DND-41 (cell line): ENCODE data around the gene HCN4.

Experiments
- CTCF ChIP-seq: IDR thresholded peaks from 2 replicates; pipeline ENCODE4 v1.5.1; 2012; ENCODE audit warnings: borderline replicate concordance, low read length, moderate library complexity, mild to moderate bottlenecking; ENCODE audit not compliant: poor library complexity, severe bottlenecking; ENCODE audit errors: extremely low read depth
- EZH2 ChIP-seq: IDR thresholded peaks from 3 replicates; pipeline ENCODE4 v1.6.1; 2012; ENCODE audit warnings: borderline replicate concordance, low read depth, mild to moderate bottlenecking, moderate library complexity, low read length, inconsistent platforms; ENCODE audit not compliant: severe bottlenecking

GRCh38 chr15:73386238-73386637 lies 17.5 kb upstream of the HCN4 start:
- no peak for TF ChIP-seq CTCF
- no peak for TF ChIP-seq EZH2
